Measurements from ENCODE around the gene DDA1.

- TF ChIP-seq EZH2 (conservative IDR thresholded peaks at IDR 0.05; ENCODE audit: low read depth, low read length) = no peak
- TF ChIP-seq ZFP41 (CRISPR knock-in tag; IDR thresholded peaks at IDR 0.05; ENCODE audit: borderline replicate concordance) = no peak
- no peak for TF ChIP-seq ATF3 (CRISPR knock-in tag; IDR thresholded peaks at IDR 0.05)
- no peak for TF ChIP-seq MLLT10 (CRISPR knock-in tag; IDR thresholded peaks at IDR 0.05)
- no peak for TF ChIP-seq ETV6 (CRISPR knock-in tag; conservative IDR thresholded peaks at IDR 0.05)
Measured at GRCh38 chr19:17306285-17306714, 3.1 kb upstream of the DDA1 start.
